Brain pericyte (primary cell): ENCODE results near the gene GRIK2.

ENCODE experiments used
- DNase-seq: peaks from one replicate; pipeline ENCODE4 v3.0.0-alpha.2; 2012; ENCODE audit warnings: low read depth, low spot score

The GRIK2 gene

DNA sequence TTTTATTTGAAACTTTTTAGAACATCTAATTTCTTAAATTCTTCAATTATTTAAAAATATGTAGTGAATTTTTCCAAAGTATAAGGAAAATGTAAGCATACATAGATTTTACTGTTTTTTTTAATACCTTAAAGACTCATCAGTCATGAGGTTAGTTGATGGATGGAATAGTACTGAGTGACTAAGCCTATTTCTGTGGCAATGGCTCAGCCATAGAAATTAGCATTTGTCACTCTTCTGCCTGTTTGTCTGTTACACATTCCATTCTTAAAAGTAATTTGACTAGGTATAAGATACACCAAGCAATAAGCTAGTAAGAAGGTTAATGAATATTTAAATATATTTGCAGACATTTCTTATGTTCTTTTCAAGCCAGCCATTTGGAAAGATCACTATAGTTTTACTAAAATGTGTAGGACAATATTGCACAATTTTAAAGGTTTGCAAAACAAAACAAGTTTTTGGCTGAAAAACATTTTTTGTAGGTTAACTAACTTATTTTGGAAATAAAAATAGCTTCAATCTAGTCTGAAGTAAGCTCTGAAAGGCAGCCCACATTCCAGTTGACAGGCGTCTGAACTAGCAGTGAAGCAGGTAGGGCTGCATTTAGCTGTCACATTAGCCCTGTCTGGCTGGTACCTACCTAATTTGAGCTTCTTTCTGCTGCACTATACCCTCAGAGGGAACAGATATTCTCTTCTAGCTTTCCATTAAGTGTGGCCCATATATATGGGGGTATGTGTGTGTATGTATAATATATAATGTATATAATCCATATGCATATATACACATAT lies 385.7 kb downstream of the GRIK2 start:
- DNase-seq, result no peak

DNA sequence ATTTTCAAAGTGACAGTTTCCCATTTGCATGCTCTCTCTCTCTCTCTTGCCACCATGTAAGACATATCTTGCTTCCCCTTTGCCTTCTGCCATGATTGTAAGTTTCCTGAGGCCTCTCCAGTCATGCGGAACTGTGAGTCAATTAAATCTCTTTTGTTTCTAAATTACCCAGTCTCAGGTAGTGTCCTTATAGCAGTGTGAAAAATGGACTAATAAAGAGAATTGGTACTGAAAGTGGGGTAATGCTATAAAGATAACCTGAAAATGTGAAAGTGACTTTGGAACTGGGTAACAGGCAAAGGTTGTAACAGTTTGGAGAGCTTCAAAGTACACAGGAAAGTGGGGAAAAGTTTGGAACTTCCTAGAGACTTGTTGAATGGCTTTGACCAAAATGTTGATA lies 389.8 kb downstream of the GRIK2 start:
- DNase-seq, result no peak

DNA sequence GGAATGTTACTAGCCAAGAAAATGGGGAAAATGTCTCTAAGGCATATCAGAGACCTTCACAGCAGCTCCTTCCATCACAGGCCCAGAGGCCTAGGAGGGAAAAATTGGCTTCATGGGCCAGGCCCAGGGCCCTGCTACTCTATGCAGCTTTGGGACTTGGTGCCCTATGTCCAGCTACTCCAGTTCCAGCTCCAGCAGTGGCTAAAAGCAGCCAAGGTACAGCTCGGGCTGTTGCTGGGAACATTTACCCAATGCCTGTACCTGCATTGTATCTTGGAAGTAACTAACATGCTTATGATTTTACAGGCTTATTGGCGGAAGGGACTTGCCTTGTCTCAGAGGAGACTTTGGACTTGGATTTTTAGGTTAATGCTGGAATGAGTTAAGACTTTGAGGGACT lies 390.6 kb downstream of the GRIK2 start:
- no peak for DNase-seq

DNA sequence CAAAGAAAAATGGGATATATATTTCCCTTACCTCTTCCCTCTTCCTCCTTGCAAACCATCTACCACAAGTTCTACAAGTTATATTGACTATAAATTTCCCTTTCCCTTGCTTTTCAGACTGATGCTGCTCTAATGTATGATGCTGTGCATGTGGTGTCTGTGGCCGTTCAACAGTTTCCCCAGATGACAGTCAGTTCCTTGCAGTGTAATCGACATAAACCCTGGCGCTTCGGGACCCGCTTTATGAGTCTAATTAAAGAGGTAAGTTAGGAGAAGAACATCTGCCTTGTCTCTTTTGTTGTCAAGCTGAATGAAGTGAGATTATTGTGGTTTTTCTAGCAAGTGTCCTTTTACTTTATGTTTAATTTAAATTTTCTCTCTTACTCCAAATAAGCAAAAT lies 406.0 kb downstream of the GRIK2 start:
- DNase-seq, result no peak

DNA sequence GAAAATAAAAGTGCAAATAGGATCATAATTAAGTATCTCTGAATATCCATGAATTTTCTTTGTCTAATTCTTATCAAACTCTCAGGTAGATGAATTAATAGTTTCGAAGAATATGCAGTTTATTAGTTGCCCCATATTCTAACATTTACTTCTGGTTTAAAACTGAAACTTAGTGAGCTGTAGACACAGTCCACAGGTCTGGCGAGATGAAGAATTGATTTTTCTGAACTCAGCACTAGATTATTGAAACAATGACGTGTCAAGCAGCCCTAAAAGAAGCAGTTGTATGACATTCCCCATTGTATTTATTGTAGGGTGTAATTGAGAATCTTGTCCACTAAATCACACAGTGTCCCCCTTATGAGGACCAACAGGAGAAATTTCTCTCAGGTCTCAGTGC lies 407.1 kb downstream of the GRIK2 start:
- no peak for DNase-seq

DNA sequence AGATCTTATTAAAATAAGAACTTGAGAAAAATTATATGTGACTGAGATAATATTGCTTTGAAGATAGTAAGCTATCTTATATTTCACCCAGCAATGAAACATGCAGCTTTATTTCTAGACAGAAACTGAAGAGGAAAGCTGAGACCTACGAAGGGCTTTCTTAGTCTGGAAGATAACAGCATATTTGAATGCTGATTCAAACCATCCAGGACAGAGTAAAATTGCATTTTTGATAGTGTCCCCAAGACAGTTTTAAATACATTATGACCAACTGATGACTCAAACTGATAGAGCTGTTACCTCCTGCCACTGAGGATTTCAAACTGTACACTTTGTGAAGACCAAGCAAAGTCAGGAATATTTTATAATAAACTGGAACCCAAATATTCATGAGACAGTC lies 409.6 kb downstream of the GRIK2 start:
- DNase-seq, result no peak

DNA sequence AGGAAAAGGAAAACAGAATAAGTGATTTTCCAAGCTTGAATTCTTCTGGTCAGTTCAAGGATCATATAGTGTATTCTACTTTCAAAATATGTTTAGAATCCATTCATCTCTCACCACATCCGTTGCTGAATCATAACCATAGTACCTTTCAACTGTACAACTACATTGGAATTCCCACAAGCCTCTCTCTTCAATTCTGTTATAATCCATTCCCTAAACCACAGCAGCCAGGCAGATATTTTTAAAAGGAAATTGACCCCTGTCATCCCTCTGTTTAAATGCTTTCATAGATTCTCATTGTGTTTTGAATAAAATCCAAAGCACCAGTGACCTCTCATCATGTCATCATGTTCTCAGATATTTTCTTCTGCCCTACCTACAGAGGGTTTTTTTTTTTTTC lies 412.7 kb downstream of the GRIK2 start:
- DNase-seq, result no peak

DNA sequence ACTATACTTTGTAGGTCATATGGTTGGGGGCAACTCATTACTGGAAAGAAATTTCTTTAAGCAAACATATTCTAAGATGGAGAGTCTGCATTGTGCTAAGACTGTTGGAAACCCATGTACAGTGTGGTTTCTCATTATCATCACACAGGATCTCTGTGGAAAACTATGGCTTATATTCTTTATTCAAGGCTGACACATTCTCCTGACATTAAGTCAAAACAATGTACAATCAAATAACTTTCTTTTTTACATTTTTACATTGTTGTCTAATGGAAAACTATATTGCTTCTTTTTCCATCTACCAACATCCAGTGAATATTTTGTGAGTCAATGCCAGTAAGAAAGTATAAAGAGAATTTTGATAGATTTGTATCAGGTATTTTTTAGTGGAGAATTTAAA lies 417.6 kb downstream of the GRIK2 start:
- no peak for DNase-seq

DNA sequence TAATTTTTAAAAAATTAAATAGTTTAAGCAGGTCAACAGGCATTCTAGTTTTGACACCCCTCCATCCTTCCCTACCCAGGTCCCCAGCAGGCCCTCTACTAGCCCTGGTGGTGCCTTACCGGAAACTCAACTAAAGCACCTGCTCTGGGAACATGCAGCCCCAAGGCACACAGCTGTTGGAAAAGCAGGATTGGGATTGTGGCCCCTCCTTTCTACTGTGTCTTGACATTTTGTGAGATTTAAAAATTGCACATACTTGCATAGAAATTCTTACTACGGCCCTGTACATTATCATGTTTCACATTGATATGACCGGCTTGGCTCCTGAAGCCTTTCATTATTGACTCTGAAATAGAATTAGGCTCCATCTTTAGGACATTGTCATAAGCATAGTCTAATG lies 423.2 kb downstream of the GRIK2 start:
- no peak for DNase-seq

DNA sequence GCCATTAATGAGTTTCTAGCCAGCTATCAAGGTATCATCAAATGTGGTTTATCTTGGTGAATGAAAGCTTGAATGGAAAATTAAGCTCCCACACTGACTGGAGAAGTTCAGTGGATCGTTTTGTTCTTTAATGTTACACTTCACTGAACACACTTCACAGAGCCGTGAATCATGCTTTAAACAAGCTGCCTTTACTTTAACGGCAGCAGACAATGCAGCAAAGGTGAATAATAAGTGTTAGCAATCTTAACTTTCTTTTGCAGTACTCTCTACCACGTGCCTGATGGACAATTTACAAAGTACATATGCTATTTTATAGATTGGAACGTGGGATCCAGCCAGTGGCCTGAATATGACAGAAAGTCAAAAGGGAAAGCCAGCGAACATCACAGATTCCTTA lies 424.5 kb downstream of the GRIK2 start:
- no peak for DNase-seq

DNA sequence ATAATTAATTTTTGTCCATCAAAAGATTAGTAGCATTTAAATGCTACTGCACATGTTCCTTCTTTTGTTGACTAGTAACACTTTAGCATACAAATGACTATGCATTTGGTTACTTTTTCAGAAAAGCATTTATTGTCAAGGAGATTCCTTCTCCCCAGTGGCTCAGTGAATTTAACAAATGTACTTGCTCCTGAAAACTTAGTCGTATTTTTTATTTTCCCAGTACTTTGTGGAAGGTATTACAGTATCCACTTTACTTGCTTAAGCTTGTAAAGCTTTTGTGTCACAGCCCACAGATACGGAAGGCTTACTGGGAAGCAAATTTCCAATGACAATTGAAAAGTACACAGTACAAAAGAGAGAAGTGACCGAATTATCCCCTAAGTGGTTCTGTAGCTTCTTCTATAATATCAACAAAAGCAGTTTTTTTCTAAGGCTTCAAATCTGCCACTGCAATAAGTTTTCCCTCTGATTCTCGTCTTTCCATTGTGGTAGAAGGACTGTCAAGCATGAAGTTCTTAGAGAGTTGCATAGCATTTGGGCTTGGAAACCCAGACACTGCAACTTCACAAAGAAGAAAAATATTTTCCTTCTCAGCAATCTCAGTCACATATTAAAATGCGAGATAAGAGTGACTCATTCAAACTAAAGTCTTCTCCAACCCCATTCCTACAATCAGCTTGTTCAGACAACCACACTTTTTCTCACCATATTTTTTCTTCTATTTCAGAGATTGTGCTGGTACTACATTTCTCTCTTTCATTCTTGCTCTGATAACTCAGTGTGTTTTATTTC lies 431.2 kb downstream of the GRIK2 start:
- no peak for DNase-seq

DNA sequence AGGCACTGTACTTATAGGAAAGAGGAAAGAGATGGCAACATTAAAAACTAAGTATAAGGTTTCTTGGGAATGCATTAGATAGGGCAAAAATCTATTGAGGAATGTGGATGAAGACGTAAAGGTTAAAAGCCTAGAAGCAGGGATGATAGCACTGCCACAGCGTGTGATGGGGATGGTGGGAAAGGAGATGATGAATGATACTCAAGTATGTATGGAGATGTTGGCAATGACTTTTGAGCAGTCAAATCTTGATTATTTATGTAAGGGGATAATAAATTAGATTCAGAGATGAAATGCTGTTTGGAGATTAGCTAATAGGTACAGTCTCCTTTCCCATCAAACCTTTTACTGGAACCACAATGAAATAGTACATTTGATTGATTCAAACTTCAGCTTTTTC lies 432.8 kb downstream of the GRIK2 start:
- DNase-seq, result no peak

DNA sequence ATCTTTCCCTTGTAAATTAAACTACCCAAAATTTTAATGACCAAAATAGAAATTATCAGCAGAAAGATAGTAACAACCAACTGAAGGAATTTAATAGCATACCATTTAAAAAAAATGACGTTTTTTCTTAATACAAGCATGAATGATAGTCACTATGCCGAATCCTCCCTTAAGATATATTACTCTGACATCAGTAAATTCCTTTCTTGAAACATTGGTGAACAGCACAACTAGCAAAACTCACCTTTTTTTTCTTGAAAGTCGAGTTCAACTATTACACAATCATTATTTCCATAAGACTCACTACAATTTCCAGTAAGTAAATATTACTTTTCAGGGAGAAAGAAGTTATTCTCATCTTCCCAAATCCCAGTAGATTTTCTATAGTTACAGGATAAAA lies 433.2 kb downstream of the GRIK2 start:
- no peak for DNase-seq

DNA sequence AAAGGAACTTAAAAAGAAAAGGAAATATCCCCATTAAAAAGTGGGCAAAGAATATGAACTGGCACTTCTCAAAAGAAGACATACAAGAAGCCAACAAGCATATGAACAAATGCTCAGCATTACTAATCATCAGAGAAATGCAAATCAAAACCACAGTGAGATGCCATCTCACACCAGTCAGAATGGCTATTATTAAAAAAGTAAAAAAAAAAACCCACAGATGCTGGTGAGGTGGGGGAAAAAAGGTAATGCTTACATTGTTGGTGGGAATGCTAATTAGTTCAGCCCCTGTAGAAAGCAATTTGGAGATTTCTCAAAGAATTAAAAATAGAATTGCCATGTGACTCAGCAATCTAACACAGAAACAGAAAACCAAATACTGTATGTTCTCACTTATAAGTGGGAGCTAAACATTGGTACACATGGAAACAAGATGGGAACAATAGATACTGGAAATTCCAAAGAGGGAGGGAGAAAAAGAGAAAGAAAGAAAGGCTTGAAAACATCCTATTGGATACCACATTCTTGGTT lies 437.1 kb downstream of the GRIK2 start:
- no peak for DNase-seq

DNA sequence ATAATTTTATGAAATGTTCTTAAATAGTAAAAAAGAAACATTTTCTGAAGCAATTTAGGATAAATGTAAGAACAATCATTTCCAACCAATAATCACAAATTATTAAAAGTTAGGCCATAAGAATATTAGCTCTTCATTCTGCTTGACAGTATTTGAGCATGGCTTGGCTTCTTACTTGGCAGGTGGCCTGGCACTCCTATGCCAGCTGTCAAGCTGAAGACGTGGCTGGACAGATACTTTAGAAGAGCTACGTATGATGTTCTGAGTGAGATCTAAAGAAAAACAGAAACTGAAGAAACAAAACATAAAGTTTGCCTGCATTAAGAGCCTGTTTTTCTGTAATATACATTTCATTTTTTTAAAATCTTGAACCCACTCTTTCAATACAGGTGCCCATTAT lies 438.9 kb downstream of the GRIK2 start:
- no peak for DNase-seq

DNA sequence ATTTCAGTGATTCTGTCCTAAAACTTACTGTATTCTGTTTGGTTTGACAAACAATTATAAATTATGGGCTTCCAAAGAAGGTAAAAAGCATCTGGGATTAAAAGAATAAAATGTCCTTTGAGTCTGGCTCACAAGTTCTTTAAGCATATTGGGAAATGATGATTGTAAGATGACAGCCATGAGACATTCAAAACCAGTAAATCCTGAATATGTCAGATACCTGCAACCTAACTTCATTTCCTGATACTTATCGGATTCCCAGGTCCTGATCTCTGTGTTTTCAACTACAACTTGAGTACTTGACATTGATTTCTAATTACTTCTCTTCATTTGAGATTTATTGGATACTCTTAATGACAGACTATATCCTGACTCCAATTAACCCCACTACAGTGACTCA lies 446.6 kb downstream of the GRIK2 start:
- no peak for DNase-seq

DNA sequence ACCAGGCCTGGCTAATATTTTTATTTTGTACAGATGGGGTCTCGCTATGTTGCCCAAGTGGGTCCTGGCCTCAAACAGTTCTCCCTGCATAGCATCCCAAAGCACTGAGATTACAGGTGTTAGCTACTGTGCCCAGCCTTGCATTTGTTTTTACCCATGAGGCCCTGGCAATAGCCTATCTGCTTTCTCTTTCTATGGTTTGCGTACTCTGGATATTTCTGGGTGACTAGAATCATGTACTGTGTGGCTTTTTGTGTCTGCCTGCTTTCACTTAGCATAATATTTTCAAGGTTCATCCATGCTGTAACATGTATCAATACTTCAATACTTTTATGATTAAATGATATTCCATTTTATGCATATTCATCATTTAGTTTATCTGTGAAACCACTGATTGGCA lies 451.7 kb downstream of the GRIK2 start:
- DNase-seq, result no peak

DNA sequence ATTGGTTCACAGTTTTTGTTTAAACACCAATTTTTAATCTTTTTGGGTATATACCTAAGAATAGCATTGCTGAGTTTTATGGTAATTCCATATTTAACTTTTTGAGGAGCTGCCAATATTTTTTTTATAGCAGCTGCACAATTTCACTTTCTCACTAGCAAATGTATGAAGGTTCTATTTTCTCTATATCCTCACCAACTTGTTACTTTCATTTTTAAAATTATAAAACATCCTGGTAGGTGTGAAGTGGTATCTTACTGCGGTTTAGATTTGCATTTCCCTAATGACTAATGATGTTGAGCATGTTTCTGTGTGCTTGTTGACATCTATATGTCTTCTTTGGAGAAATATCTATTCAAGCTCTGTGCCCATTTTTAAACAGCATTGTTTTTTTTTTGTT lies 452.1 kb downstream of the GRIK2 start:
- no peak for DNase-seq

DNA sequence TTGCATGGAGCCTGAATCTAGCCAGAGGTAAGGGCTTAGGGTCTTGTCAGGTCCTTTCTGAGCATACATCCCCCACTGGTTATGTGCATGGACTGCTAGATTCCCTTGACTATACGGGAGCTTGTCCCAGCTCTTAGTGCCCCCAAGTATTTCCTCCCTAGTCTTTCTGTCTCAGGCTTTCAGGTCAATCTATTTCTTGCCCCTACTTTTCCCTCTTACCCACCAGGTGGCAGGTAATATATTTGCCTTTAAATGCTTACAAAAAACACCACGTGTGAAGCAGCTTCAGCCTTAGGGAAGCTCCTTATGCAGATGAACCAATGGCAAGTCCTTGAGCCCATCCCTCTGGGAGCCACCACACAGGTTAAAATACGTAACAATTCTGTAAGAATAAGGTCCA lies 454.2 kb downstream of the GRIK2 start:
- no peak for DNase-seq

DNA sequence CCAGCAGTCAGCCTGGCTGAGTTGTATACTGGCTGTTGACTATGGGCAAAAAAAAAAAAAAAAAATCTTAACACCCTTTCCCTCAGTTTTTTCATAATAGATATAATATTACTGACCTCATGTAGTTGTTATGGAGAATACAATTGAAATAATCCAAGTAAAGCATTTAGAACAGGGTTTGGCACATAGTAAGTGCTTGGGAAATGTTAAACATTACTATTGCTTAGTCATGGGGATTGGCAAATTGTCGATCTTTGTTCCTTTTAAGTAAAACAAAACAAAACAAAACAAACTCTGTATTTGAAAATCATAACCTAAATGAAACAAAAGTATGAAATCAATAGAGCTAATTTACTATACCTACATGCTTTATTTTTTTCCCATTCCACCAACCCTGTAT lies 458.4 kb downstream of the GRIK2 start:
- no peak for DNase-seq

DNA sequence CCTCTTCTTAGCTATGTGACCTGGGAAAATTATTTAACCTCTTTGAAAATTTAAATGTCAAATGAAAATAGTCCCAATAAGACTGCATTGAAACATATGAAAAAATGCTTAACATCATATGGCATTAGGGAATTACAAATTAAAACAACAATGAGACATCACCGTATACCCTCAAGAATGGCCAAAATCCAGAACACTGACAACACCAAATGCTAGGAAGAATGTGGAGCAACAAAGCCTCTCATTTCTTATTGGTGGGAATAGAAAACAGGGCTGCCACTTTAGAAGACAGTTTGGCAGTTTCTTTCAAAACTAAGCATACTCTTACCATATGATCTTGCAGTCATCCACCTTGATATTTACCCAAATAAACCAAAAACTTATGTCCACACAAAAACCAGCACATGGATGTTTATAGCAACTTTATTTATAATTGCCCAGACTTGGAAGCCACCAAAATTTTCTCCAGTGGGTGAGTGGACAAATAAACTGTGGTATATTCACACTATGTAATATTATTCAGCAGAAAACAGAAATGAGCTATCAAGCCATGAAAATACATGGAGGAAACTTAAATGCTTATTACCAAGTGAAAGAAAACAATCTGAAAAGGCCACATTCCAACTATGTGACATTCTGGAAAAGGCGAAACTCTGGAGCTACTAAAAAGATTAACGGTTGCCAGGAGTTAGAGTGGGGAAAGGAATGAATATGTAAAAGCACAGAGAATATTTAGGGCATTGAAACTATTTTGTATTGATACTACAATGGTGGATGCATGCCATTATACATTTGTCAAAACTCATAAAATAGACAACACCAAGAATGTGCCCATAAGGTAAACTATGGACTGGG lies 459.9 kb downstream of the GRIK2 start:
- DNase-seq, result no peak

DNA sequence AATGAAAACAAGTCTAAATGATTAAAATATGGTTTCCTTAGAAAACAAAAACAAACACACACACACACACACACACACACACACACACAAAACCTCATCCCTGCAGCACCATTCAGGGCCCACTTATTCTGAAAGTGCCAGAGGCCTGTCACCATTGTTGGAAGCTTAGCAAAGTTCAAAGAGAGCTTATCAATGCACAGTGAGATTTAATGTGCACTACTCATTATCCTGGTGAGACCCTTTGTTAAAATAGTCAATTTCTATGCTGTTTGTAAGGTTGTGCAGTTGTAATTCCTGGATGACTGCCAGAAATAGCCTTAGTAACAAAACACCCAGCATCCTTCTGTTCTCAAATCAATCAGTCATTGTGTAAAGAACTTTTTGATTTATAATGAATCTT lies 482.9 kb downstream of the GRIK2 start:
- no peak for DNase-seq
